Astrocyte (in vitro differentiated cells and primary cell): ENCODE results near the gene ZNF407. TPM values are rescaled to one million over a fixed set of nuclear protein-coding genes. Genes with fewer than 3 reads are reported as not detected.

ENCODE experiments used
- DNase-seq: peaks from one replicate; pipeline ENCODE4 v3.0.0-alpha.2; 2010; ENCODE audit warnings: low read depth
- FAIRE-seq: peaks from 2 replicates; lab custom pipeline; 2011; peaks lifted over from hg19 to GRCh38; lab: Jason Lieb, UNC
- H2AFZ ChIP-seq: 2 replicates; pipeline ENCODE4 v1.6.0; 2012; ENCODE audit warnings: low read depth, low read length, inconsistent platforms
- H3K27ac ChIP-seq: 2 replicates; pipeline ENCODE4 v1.5.1; 2011; ENCODE audit warnings: low read depth, low read length, inconsistent platforms
- H3K27me3 ChIP-seq: 2 replicates; pipeline ENCODE4 v1.6.0; 2011; ENCODE audit warnings: low read length, inconsistent platforms; ENCODE audit not compliant: insufficient read depth
- H3K36me3 ChIP-seq: 2 replicates; pipeline ENCODE4 v1.5.1; 2011; ENCODE audit warnings: low read length, inconsistent platforms; ENCODE audit not compliant: insufficient read depth
- H3K4me1 ChIP-seq: 2 replicates; pipeline ENCODE4 v1.5.1; 2011; ENCODE audit warnings: low read length, inconsistent platforms; ENCODE audit not compliant: insufficient read depth
- H3K4me2 ChIP-seq: 2 replicates; pipeline ENCODE4 v1.6.0; 2012; ENCODE audit warnings: low read length, inconsistent platforms
- H3K4me3 ChIP-seq: 2 replicates; pipeline ENCODE4 v1.5.1; 2011; ENCODE audit warnings: low read depth, mild to moderate bottlenecking, low read length, inconsistent platforms; ENCODE audit not compliant: insufficient read depth
- H3K79me2 ChIP-seq: 2 replicates; pipeline ENCODE4 v1.6.0; 2012; ENCODE audit warnings: mild to moderate bottlenecking, low read length, inconsistent platforms; ENCODE audit not compliant: insufficient read depth
- H3K9ac ChIP-seq: 2 replicates; pipeline ENCODE4 v1.6.0; 2012; ENCODE audit warnings: mild to moderate bottlenecking, low read length, inconsistent platforms
- H3K9me3 ChIP-seq: 2 replicates; pipeline ENCODE4 v1.5.1; 2012; ENCODE audit warnings: low read depth, mild to moderate bottlenecking, low read length, inconsistent platforms; ENCODE audit not compliant: insufficient read depth
- H4K20me1 ChIP-seq: 2 replicates; pipeline ENCODE4 v1.6.0; 2012; ENCODE audit warnings: low read length, inconsistent platforms; ENCODE audit not compliant: insufficient read depth
- H3K27ac Mint-ChIP-seq: one replicate; pipeline ENCODE4 v1.8.0; 2021; ENCODE audit warnings: mild to moderate bottlenecking, mixed read lengths; ENCODE audit not compliant: unreplicated experiment
- H3K27me3 Mint-ChIP-seq: one replicate; pipeline ENCODE4 v1.8.0; 2021; ENCODE audit warnings: low read depth, mixed read lengths; ENCODE audit not compliant: unreplicated experiment
- H3K36me3 Mint-ChIP-seq: one replicate; pipeline ENCODE4 v1.8.0; 2021; ENCODE audit warnings: low read depth, mixed read lengths; ENCODE audit not compliant: unreplicated experiment
- H3K4me1 Mint-ChIP-seq: one replicate; pipeline ENCODE4 v1.8.0; 2021; ENCODE audit warnings: low read depth, mixed read lengths; ENCODE audit not compliant: unreplicated experiment
- H3K4me3 Mint-ChIP-seq: one replicate; pipeline ENCODE4 v1.8.0; 2021; ENCODE audit warnings: mild to moderate bottlenecking, moderate library complexity, mixed read lengths; ENCODE audit not compliant: unreplicated experiment
- H3K9me3 Mint-ChIP-seq: one replicate; pipeline ENCODE4 v1.8.0; 2021; ENCODE audit warnings: mild to moderate bottlenecking, mixed read lengths; ENCODE audit not compliant: unreplicated experiment
- CTCF ChIP-seq: IDR thresholded peaks from 2 replicates; pipeline ENCODE4 v1.5.1; 2011; ENCODE audit warnings: low read depth, mild to moderate bottlenecking, inconsistent platforms, low read length, moderate library complexity; ENCODE audit not compliant: insufficient read depth
- EZH2 ChIP-seq: IDR thresholded peaks from 2 replicates; pipeline ENCODE4 v1.6.1; 2012; ENCODE audit warnings: mild to moderate bottlenecking, low read length, inconsistent platforms; ENCODE audit not compliant: insufficient read depth
- total RNA-seq: library from RNA; stranded (reverse); gene quantifications from 2 replicates; pipeline ENCODE4 v1.2.1, GENCODE V29; 2021

ZNF407 gene
- total RNA-seq, 1 donor from 2014 or later = 13.8 TPM

GRCh38 chr18:74918276-74918790 is 320.7 kb downstream of the ZNF407 start:
- no peak for FAIRE-seq
- DNase-seq = no peak
- Histone ChIP-seq H3K27ac (no peak overlapping the region), H3K9ac (no peak overlapping the region), H3K27me3 (no peaks in the 10 kb centered on the region), H3K79me2 (no peaks in the 10 kb centered on the region), H3K4me2 (no peak overlapping the region), H4K20me1 (no peaks in the 10 kb centered on the region), H2AFZ (no peak overlapping the region), H3K4me3 (no peak overlapping the region), H3K36me3 (no peaks in the 10 kb centered on the region), H3K9me3 (no peaks in the 10 kb centered on the region), H3K4me1 (no peaks in the 10 kb centered on the region)
- H3K27me3 Mint-ChIP-seq = no peaks in the 10 kb centered on the region
- H3K27ac Mint-ChIP-seq = no peak overlapping the region
- H3K4me3 Mint-ChIP-seq = no peak overlapping the region
- TF ChIP-seq CTCF (no peak), EZH2 (no peak)
- peaks cover 1% of the 10 kb centered on the region for H3K4me1 Mint-ChIP-seq
- H3K36me3 Mint-ChIP-seq = peaks cover 2% of the 10 kb centered on the region
- no peaks in the 10 kb centered on the region for H3K9me3 Mint-ChIP-seq

- H3K27ac ChIP-seq = no peak overlapping the region
- no peaks in the 10 kb centered on the region for H3K27me3 ChIP-seq
- no peaks in the 10 kb centered on the region for H3K36me3 ChIP-seq
- H3K9ac ChIP-seq = no peak overlapping the region
- TF ChIP-seq EZH2 (no peak), CTCF (no peak)
- H3K27me3 Mint-ChIP-seq = no peaks in the 10 kb centered on the region
- H2AFZ ChIP-seq = no peak overlapping the region
- H3K4me1 ChIP-seq = no peaks in the 10 kb centered on the region
- H3K27ac Mint-ChIP-seq = no peak overlapping the region
- no peaks in the 10 kb centered on the region for H3K9me3 Mint-ChIP-seq
- H3K4me3 ChIP-seq = no peak overlapping the region
- no peak for DNase-seq
- H3K4me3 Mint-ChIP-seq = no peak overlapping the region
- H3K4me2 ChIP-seq = no peak overlapping the region
- FAIRE-seq = no peak
- H3K9me3 ChIP-seq = no peaks in the 10 kb centered on the region
- H3K36me3 Mint-ChIP-seq = peaks cover 2% of the 10 kb centered on the region
- H4K20me1 ChIP-seq = no peaks in the 10 kb centered on the region
- no peaks in the 10 kb centered on the region for H3K79me2 ChIP-seq
- H3K4me1 Mint-ChIP-seq = peaks cover 4% of the 10 kb centered on the region
Observed at GRCh38 chr18:74921057-74921820, 323.6 kb downstream of the ZNF407 start.

- Mint-ChIP-seq H3K36me3 (no peaks in the 10 kb centered on the region), H3K4me3 (no peak overlapping the region), H3K9me3 (no peaks in the 10 kb centered on the region), H3K27me3 (no peaks in the 10 kb centered on the region), H3K4me1 (peaks cover 5% of the 10 kb centered on the region), H3K27ac (no peak overlapping the region)
- DNase-seq (no peak), FAIRE-seq (no peak)
- H3K9ac ChIP-seq = no peak overlapping the region
- H3K27ac ChIP-seq = no peak overlapping the region
- H2AFZ ChIP-seq = no peak overlapping the region
- TF ChIP-seq EZH2 (no peak), CTCF (no peak)
- H3K79me2 ChIP-seq = no peaks in the 10 kb centered on the region
- H3K36me3 ChIP-seq = no peaks in the 10 kb centered on the region
- H3K4me2 ChIP-seq = no peak overlapping the region
- no peak overlapping the region for H3K4me3 ChIP-seq
- no peaks in the 10 kb centered on the region for H3K27me3 ChIP-seq
- H3K9me3 ChIP-seq = no peaks in the 10 kb centered on the region
- no peaks in the 10 kb centered on the region for H4K20me1 ChIP-seq
- H3K4me1 ChIP-seq = no peaks in the 10 kb centered on the region
Observed at GRCh38 chr18:74926051-74926450, 328.4 kb downstream of the ZNF407 start.
